Lung (tissue), 12 donors: ENCODE measurements around the gene FGF5. TPM values are rescaled to one million over a fixed set of nuclear protein-coding genes. Genes with fewer than 3 reads are reported as not detected.
"Not testable (repeated sequence)": the region's sequence is repeated elsewhere in the genome, so short reads cannot be mapped to it uniquely, and the experiment has no call there.

Source experiments
- ATAC-seq: fragments of 200-7000 bp; cut with Tn5 transposase; one replicate; pipeline ENCODE4 v1.9.1; 2020; ENCODE audit warnings: moderate number of reproducible peaks; ENCODE audit not compliant: insufficient read depth, low FRiP score
- DNase-seq, 3 donors: peaks; one replicate each; pipeline ENCODE4 v3.0.0-alpha.2; 2013 to 2017
- H3K27ac ChIP-seq, 2 donors: one replicate each; pipeline ENCODE4 v1.5.1; 2013; ENCODE audit warnings: mild to moderate bottlenecking in 2 of 2, moderate library complexity in 2 of 2, control low read depth in 1 of 2, inconsistent platforms in 1 of 2, low read depth in 1 of 2, low read length in 1 of 2
- H3K27me3 ChIP-seq, 3 donors: one replicate each; pipeline ENCODE4 v1.5.1; 2013; ENCODE audit warnings: low read length in 2 of 3; ENCODE audit not compliant: control insufficient read depth in 3 of 3, insufficient read depth in 3 of 3
- H3K36me3 ChIP-seq, 4 donors: one replicate each; pipeline ENCODE4 v1.5.1; 2013; ENCODE audit warnings: low read length in 4 of 4, mild to moderate bottlenecking in 1 of 4, moderate library complexity in 1 of 4; ENCODE audit not compliant: control insufficient read depth in 4 of 4, insufficient read depth in 4 of 4
- H3K4me1 ChIP-seq, 5 donors: one replicate each; pipeline ENCODE4 v1.5.1; 2013; ENCODE audit warnings: low read length in 5 of 5, mild to moderate bottlenecking in 2 of 5, moderate library complexity in 1 of 5; ENCODE audit not compliant: control insufficient read depth in 5 of 5, insufficient read depth in 5 of 5
- H3K4me3 ChIP-seq: one replicate; pipeline ENCODE4 v1.5.1; 2013; ENCODE audit warnings: mild to moderate bottlenecking, control low read depth, moderate library complexity
- H3K9ac ChIP-seq, 2 donors: one replicate each; pipeline ENCODE4 v1.5.1; 2013; ENCODE audit warnings: low read length in 2 of 2, control low read depth in 1 of 2; ENCODE audit not compliant: insufficient read depth in 1 of 2
- H3K9me3 ChIP-seq, 4 donors: one replicate each; pipeline ENCODE4 v1.5.1; 2013; ENCODE audit warnings: low read length in 3 of 4, mild to moderate bottlenecking in 1 of 4, moderate library complexity in 1 of 4; ENCODE audit not compliant: control insufficient read depth in 4 of 4, insufficient read depth in 3 of 4
- CTCF ChIP-seq: IDR thresholded peaks from 2 replicates; pipeline ENCODE4 v1.5.1; 2012; ENCODE audit warnings: mild to moderate bottlenecking; ENCODE audit errors: control extremely low read depth, extremely low read depth
- WGBS, 2 donors: extraction: QIAGEN DNeasy Blood & Tissue Kit; methylation state at CpG; one replicate each; pipeline ENCODE4 v1.1.7; 2013; 5-methylcytosine and 5-hydroxymethylcytosine counted together
- polyA plus RNA-seq, 2 donors: library from polyadenylated mRNA; stranded (reverse); fragments of 200-250 nt; gene quantifications; one replicate each; pipeline ENCODE4 v1.2.1, GENCODE V29; 2013
- total RNA-seq, 2 donors: library from RNA; depleted of rRNA in 1 of 2; stranded (reverse); fragments of >200 nt in 1 of 2; gene quantifications; one replicate each; pipeline ENCODE4 v1.2.1, GENCODE V29; 2014 to 2021
- donor health status: control.
- donor health status: control.
- donor health status: Bipolar disorder and iron deficiency.
- donor health status: healthy.
- donor health status: DM: yes; HTN: yes; CAD: no.

Gene FGF5
- total and polyA plus RNA-seq, 4 donors = 0.18 TPM; not detected in 3

DNA sequence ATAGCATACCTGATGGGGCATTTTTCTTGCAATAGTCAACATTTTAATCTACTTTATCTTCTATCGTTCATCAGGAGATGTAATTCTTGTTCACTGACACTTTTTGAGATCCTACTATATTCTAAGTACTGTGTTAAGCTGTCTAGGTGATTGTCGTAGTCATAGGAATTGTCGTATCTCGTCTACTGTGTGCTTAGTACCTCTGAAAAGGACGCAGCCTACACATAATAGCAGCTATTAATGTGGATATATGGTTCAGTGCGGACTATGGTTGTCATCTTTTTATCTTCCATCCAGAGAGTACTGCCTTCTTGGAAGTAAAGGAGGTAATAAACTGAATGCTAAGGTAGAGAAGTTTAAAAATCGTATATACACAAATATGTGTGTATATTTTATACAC is 47.2 kb downstream of the FGF5 start:
- no peak for DNase-seq
- ATAC-seq = no peak
- Histone ChIP-seq H3K27ac (no peak overlapping the region), H3K36me3 (no peaks in the 10 kb centered on the region), H3K4me1 (no peaks in the 10 kb centered on the region), H3K27me3 (peaks cover 0 to 3% (median 0%) of the 10 kb centered on the region in 3 donors), H3K9me3 (no peaks in the 10 kb centered on the region), H3K4me3 (no peak overlapping the region), H3K9ac (no peak overlapping the region)
- WGBS, 2 donors = 83 to 85% methylated on average over 7 of the region's 7 CpGs
- no peak for TF ChIP-seq CTCF

DNA sequence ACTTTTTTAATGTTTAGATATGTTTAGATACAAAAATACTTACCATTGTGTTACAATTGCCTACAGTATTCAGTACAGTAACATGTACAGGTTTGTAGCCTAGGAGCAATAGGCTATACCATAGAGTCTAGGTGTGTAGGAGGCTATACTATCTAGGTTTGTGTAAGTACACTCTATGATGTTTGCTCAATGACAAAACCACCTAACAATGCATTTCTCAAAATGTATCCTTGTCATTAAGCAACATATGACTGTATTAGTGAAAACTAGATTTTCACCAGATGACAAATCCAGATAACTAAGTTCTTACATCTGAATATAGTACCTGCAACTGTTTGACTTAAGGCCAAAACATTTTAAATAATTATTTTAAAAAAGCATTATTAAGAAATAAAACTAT is 49.4 kb downstream of the FGF5 start:
- not testable (repeated sequence) for H3K27ac ChIP-seq, ATAC-seq, H3K4me3 ChIP-seq, H3K4me1 ChIP-seq, H3K27me3 ChIP-seq, DNase-seq, H3K9ac ChIP-seq, H3K36me3 ChIP-seq, H3K9me3 ChIP-seq

- ATAC-seq (no peak), DNase-seq (no peak)
- WGBS, 2 donors = 94 to 96% methylated on average over 8 of the region's 8 CpGs
- Histone ChIP-seq H3K4me3 (no peak overlapping the region), H3K4me1 (no peaks in the 10 kb centered on the region), H3K27me3 (no peaks in the 10 kb centered on the region), H3K9ac (no peak overlapping the region), H3K9me3 (no peaks in the 10 kb centered on the region), H3K27ac (no peak overlapping the region), H3K36me3 (no peaks in the 10 kb centered on the region)
- no peak for TF ChIP-seq CTCF
Measured at GRCh38 chr4:80321341-80321740, 54.9 kb downstream of the FGF5 start.

- Histone ChIP-seq H3K9ac (no peak overlapping the region), H3K4me3 (no peak overlapping the region), H3K9me3 (no peaks in the 10 kb centered on the region), H3K27ac (no peak overlapping the region), H3K36me3 (no peaks in the 10 kb centered on the region), H3K4me1 (no peaks in the 10 kb centered on the region), H3K27me3 (no peaks in the 10 kb centered on the region)
- no peak for TF ChIP-seq CTCF
- ATAC-seq (no peak), DNase-seq (no peak)
- WGBS, 2 donors = 87% methylated on average over 4 of the region's 4 CpGs
Measured at GRCh38 chr4:80321776-80322175, 55.3 kb downstream of the FGF5 start.
